ENCODE data around the gene PKLR.
"Not testable (repeated sequence)": the region's sequence is repeated elsewhere in the genome, so short reads cannot be mapped to it uniquely, and the experiment has no call there.

PKLR gene

GRCh38 chr1:155254714-155255242 lies 46.5 kb downstream of the PKLR start:
- WGBS, 2 experiments (ENCODE audit: insufficient coverage in 2 of 2), result 18% methylated on average over 9 to 29 of the region's 35 CpGs
- Histone ChIP-seq H3K36me3 (ENCODE audit: control insufficient read depth, insufficient read depth, low read length) (peaks cover 50% of the 10 kb centered on the region), H3K4me1 (ENCODE audit: control insufficient read depth, insufficient read depth, low read length, poor library complexity, severe bottlenecking) (peaks cover 35% of the 10 kb centered on the region), H3K27ac (ENCODE audit: low read depth, low read length, severe bottlenecking) (no peak overlapping the region), H3K9me3 (ENCODE audit: control insufficient read depth, low read length) (no peaks in the 10 kb centered on the region), H3K4me3 (ENCODE audit: extremely low read depth, insufficient read depth, low read length, poor library complexity, severe bottlenecking) (peak overlapping the region; percentile 65)

- Histone ChIP-seq H3K27ac (ENCODE audit: low read depth, low read length, severe bottlenecking) (no peak overlapping the region), H3K4me1 (ENCODE audit: control insufficient read depth, insufficient read depth, low read length, poor library complexity, severe bottlenecking) (peaks cover 35% of the 10 kb centered on the region), H3K9me3 (ENCODE audit: control insufficient read depth, low read length) (no peaks in the 10 kb centered on the region), H3K4me3 (ENCODE audit: extremely low read depth, insufficient read depth, low read length, poor library complexity, severe bottlenecking) (peak overlapping the region; percentile 65), H3K36me3 (ENCODE audit: control insufficient read depth, insufficient read depth, low read length) (peaks cover 49% of the 10 kb centered on the region)
- 81 to 87% methylated on average over 9 to 11 of the region's 12 CpGs for WGBS, 2 experiments (ENCODE audit: insufficient coverage in 2 of 2)
Measured at GRCh38 chr1:155254228-155254713, 47.0 kb downstream of the PKLR start.

GRCh38 chr1:155253797-155254196 lies 47.4 kb downstream of the PKLR start:
- Histone ChIP-seq H3K4me3 (ENCODE audit: extremely low read depth, insufficient read depth, low read length, poor library complexity, severe bottlenecking) (peak overlapping the region; percentile 65), H3K36me3 (ENCODE audit: control insufficient read depth, insufficient read depth, low read length) (peaks cover 49% of the 10 kb centered on the region), H3K9me3 (ENCODE audit: control insufficient read depth, low read length) (no peaks in the 10 kb centered on the region), H3K4me1 (ENCODE audit: control insufficient read depth, insufficient read depth, low read length, poor library complexity, severe bottlenecking) (peaks cover 35% of the 10 kb centered on the region), H3K27ac (ENCODE audit: low read depth, low read length, severe bottlenecking) (peak overlapping the region; percentile 29)
- WGBS, 2 experiments (ENCODE audit: insufficient coverage in 2 of 2), result 83 to 100% methylated on average over 4 to 5 of the region's 5 CpGs

GRCh38 chr1:155253208-155253607 lies 48.0 kb downstream of the PKLR start:
- no peak overlapping the region for H3K4me3 ChIP-seq (ENCODE audit: extremely low read depth, insufficient read depth, low read length, poor library complexity, severe bottlenecking)
- 88 to 95% methylated on average over 5 of the region's 5 CpGs for WGBS, 2 experiments (ENCODE audit: insufficient coverage in 2 of 2)

GRCh38 chr1:155251566-155251965 lies 49.7 kb downstream of the PKLR start:
- H3K36me3 ChIP-seq (ENCODE audit: control insufficient read depth, insufficient read depth, low read length), result peaks cover 54% of the 10 kb centered on the region

More at GRCh38 chr1:155253208-155253607, 48.0 kb downstream of the PKLR start:
- Histone ChIP-seq H3K36me3 (ENCODE audit: control insufficient read depth, insufficient read depth, low read length) (peaks cover 49% of the 10 kb centered on the region), H3K27ac (ENCODE audit: low read depth, low read length, severe bottlenecking) (no peak overlapping the region), H3K9me3 (ENCODE audit: control insufficient read depth, low read length) (no peaks in the 10 kb centered on the region), H3K4me1 (ENCODE audit: control insufficient read depth, insufficient read depth, low read length, poor library complexity, severe bottlenecking) (peaks cover 35% of the 10 kb centered on the region)

GRCh38 chr1:155250633-155251449 lies 50.4 kb downstream of the PKLR start:
- Histone ChIP-seq H3K4me1 (ENCODE audit: control insufficient read depth, insufficient read depth, low read length, poor library complexity, severe bottlenecking) (peaks cover 28% of the 10 kb centered on the region), H3K27ac (ENCODE audit: low read depth, low read length, severe bottlenecking) (no peak overlapping the region), H3K4me3 (ENCODE audit: extremely low read depth, insufficient read depth, low read length, poor library complexity, severe bottlenecking) (no peak overlapping the region), H3K36me3 (ENCODE audit: control insufficient read depth, insufficient read depth, low read length) (peaks cover 57% of the 10 kb centered on the region), H3K9me3 (ENCODE audit: control insufficient read depth, low read length) (no peaks in the 10 kb centered on the region)
- 15 to 30% methylated on average over 16 to 21 of the region's 23 CpGs for whole genome bisulfite sequencing, 2 experiments (ENCODE audit: insufficient coverage in 2 of 2)

More at GRCh38 chr1:155251566-155251965, 49.7 kb downstream of the PKLR start:
- Histone ChIP-seq H3K4me1 (ENCODE audit: control insufficient read depth, insufficient read depth, low read length, poor library complexity, severe bottlenecking) (peaks cover 35% of the 10 kb centered on the region), H3K9me3 (ENCODE audit: control insufficient read depth, low read length) (no peaks in the 10 kb centered on the region), H3K4me3 (ENCODE audit: extremely low read depth, insufficient read depth, low read length, poor library complexity, severe bottlenecking) (no peak overlapping the region), H3K27ac (ENCODE audit: low read depth, low read length, severe bottlenecking) (no peak overlapping the region)
- 93 to 96% methylated on average over 2 to 4 of the region's 7 CpGs for WGBS, 2 experiments (ENCODE audit: insufficient coverage in 2 of 2)

GRCh38 chr1:155250246-155250632 lies 51.0 kb downstream of the PKLR start:
- Histone ChIP-seq H3K27ac (ENCODE audit: low read depth, low read length, severe bottlenecking) (no peak overlapping the region), H3K36me3 (ENCODE audit: control insufficient read depth, insufficient read depth, low read length) (peaks cover 57% of the 10 kb centered on the region), H3K4me3 (ENCODE audit: extremely low read depth, insufficient read depth, low read length, poor library complexity, severe bottlenecking) (no peak overlapping the region), H3K4me1 (ENCODE audit: control insufficient read depth, insufficient read depth, low read length, poor library complexity, severe bottlenecking) (peaks cover 28% of the 10 kb centered on the region), H3K9me3 (ENCODE audit: control insufficient read depth, low read length) (no peaks in the 10 kb centered on the region)
- 57 to 72% methylated on average over 24 to 25 of the region's 28 CpGs for WGBS, 2 experiments (ENCODE audit: insufficient coverage in 2 of 2)

- no peak overlapping the region for H3K4me3 ChIP-seq (ENCODE audit: extremely low read depth, insufficient read depth, low read length, poor library complexity, severe bottlenecking)
- 92 to 94% methylated on average over 23 to 26 of the region's 26 CpGs for WGBS, 2 experiments (ENCODE audit: insufficient coverage in 2 of 2)
- no peak overlapping the region for H3K27ac ChIP-seq (ENCODE audit: low read depth, low read length, severe bottlenecking)
- H3K4me1 ChIP-seq (ENCODE audit: control insufficient read depth, insufficient read depth, low read length, poor library complexity, severe bottlenecking), result peaks cover 19% of the 10 kb centered on the region
- no peaks in the 10 kb centered on the region for H3K9me3 ChIP-seq (ENCODE audit: control insufficient read depth, low read length)
- H3K36me3 ChIP-seq (ENCODE audit: control insufficient read depth, insufficient read depth, low read length), result peaks cover 54% of the 10 kb centered on the region
Measured at GRCh38 chr1:155247667-155248553, 53.3 kb downstream of the PKLR start.

- peaks cover 22% of the 10 kb centered on the region for H3K4me1 ChIP-seq (ENCODE audit: control insufficient read depth, insufficient read depth, low read length, poor library complexity, severe bottlenecking)
- WGBS, 2 experiments (ENCODE audit: insufficient coverage in 2 of 2), result 100% methylated on average over 3 of the region's 3 CpGs; no CpG with 5 or more reads in 1 of the 2 experiments
- peaks cover 52% of the 10 kb centered on the region for H3K36me3 ChIP-seq (ENCODE audit: control insufficient read depth, insufficient read depth, low read length)
- not testable (repeated sequence) for H3K4me3 ChIP-seq (ENCODE audit: extremely low read depth, insufficient read depth, low read length, poor library complexity, severe bottlenecking); H3K9me3 ChIP-seq (ENCODE audit: control insufficient read depth, low read length); H3K27ac ChIP-seq (ENCODE audit: low read depth, low read length, severe bottlenecking)
Measured at GRCh38 chr1:155246796-155247195, 54.4 kb downstream of the PKLR start.

- peaks cover 11% of the 10 kb centered on the region for H3K4me1 ChIP-seq (ENCODE audit: control insufficient read depth, insufficient read depth, low read length, poor library complexity, severe bottlenecking)
- H3K27ac ChIP-seq (ENCODE audit: low read depth, low read length, severe bottlenecking), result peak overlapping the region; percentile 90
- no peaks in the 10 kb centered on the region for H3K9me3 ChIP-seq (ENCODE audit: control insufficient read depth, low read length)
- peaks cover 40% of the 10 kb centered on the region for H3K36me3 ChIP-seq (ENCODE audit: control insufficient read depth, insufficient read depth, low read length)
- WGBS, 2 experiments (ENCODE audit: insufficient coverage in 2 of 2), result 71 to 81% methylated on average over 6 to 7 of the region's 8 CpGs
- H3K4me3 ChIP-seq (ENCODE audit: extremely low read depth, insufficient read depth, low read length, poor library complexity, severe bottlenecking), result peak overlapping the region; percentile 64
Measured at GRCh38 chr1:155245163-155245524, 56.1 kb downstream of the PKLR start.

Data from mesodermal cell (in vitro differentiated cells).